A549 (cell line): ENCODE results near the gene PAXIP1.

Experiments
- CTCF ChIP-seq: fragments of >200 bp; sonication (Bioruptor Twin); formaldehyde crosslinking; IDR thresholded peaks from 3 replicates; pipeline ENCODE4 v1.5.1; 2016
- EP300 ChIP-seq, 2 experiments: fragments of >200 bp; sonication (Bioruptor Twin); formaldehyde crosslinking; IDR thresholded peaks; 2 replicates in 1 of 2; 3 replicates in 1 of 2; pipeline ENCODE4 v1.6.1; 2016 to 2017
- HOXA7 ChIP-seq: fragments of 250-450 bp; sonication (Bioruptor Pico); IDR thresholded peaks from 2 replicates; pipeline ENCODE4 v1.5.0; 2020; ENCODE audit warnings: mild to moderate bottlenecking, moderate library complexity
- MYC ChIP-seq: IDR thresholded peaks from 2 replicates; pipeline ENCODE4 v1.6.1; 2012; ENCODE audit warnings: mild to moderate bottlenecking, inconsistent platforms, low read length, improper control_type of control experiment, borderline replicate concordance
- POLR2A ChIP-seq: IDR thresholded peaks from 2 replicates; pipeline ENCODE4 v1.6.1; 2012; ENCODE audit warnings: mild to moderate bottlenecking, low read length
- RAD21 ChIP-seq, 2 experiments: fragments of >200 bp in 1 of 2; sonication (Bioruptor Twin) in 1 of 2; formaldehyde crosslinking in 1 of 2; IDR thresholded peaks in 1 of 2; conservative IDR thresholded peaks in 1 of 2; 2 replicates in 1 of 2; 3 replicates in 1 of 2; pipeline ENCODE4 v1.6.1; 2012 to 2018; ENCODE audit warnings: inconsistent platforms in 1 of 2

GRCh38 chr7:154910977-154911376 lies 91.9 kb downstream of the PAXIP1 start:
- TF ChIP-seq HOXA7 (CRISPR knock-in tag) = no peak
- no peak for TF ChIP-seq CTCF
- TF ChIP-seq POLR2A = no peak
- TF ChIP-seq MYC = no peak
- no peak for TF ChIP-seq EP300 (IDR thresholded peaks at IDR 0.05)
- TF ChIP-seq RAD21 (conservative IDR thresholded peaks at IDR 0.05 in 1 of 2, IDR thresholded peaks at IDR 0.05 in 1 of 2) = no peak
